Astrocyte of the spinal cord (primary cell): ENCODE data around the gene WDR5B.

Source experiments
- DNase-seq: peaks from one replicate; pipeline ENCODE4 v3.0.0; 2011; ENCODE audit warnings: low read depth, low spot score
- H3K4me3 ChIP-seq: 2 replicates; pipeline ENCODE4 v1.5.1; 2011; ENCODE audit warnings: low read depth, mild to moderate bottlenecking, low read length, moderate library complexity
- CTCF ChIP-seq: IDR thresholded peaks from 2 replicates; pipeline ENCODE4 v1.5.1; 2012; ENCODE audit warnings: low read depth, mild to moderate bottlenecking, low read length, inconsistent platforms
- in situ Hi-C: cut with HindIII; loops from 2 replicates; pipeline ENCODE4 v1.10.0; 2017; ENCODE audit warnings: low sequenced_read_pairs

Gene WDR5B

GRCh38 chr3:122391681-122392446, 24.0 kb downstream of the WDR5B start:
- no peak for TF ChIP-seq CTCF
- in situ Hi-C loops, result no loop called here
- no peak for DNase-seq
- no peak overlapping the region for H3K4me3 ChIP-seq

GRCh38 chr3:122390665-122391064, 25.2 kb downstream of the WDR5B start:
- no peak overlapping the region for H3K4me3 ChIP-seq
- no peak for TF ChIP-seq CTCF
- in situ Hi-C loops, result no loop called here
- no peak for DNase-seq

- DNase-seq, result no peak
- no peak overlapping the region for H3K4me3 ChIP-seq
- TF ChIP-seq CTCF, result no peak
- in situ Hi-C loops, result no loop called here
Observed at GRCh38 chr3:122389892-122390291, 26.0 kb downstream of the WDR5B start.

GRCh38 chr3:122389197-122389596, 26.7 kb downstream of the WDR5B start:
- no peak for TF ChIP-seq CTCF
- H3K4me3 ChIP-seq, result no peak overlapping the region
- no peak for DNase-seq
- in situ Hi-C loops, result no loop called here

- in situ Hi-C loops, result no loop called here
- DNase-seq, result no peak
- no peak for TF ChIP-seq CTCF
- no peak overlapping the region for H3K4me3 ChIP-seq
Observed at GRCh38 chr3:122387709-122388108, 28.2 kb downstream of the WDR5B start.

- peak; percentile 41 for TF ChIP-seq CTCF
- H3K4me3 ChIP-seq, result peak within 1 kb of the TSS; percentile 93
- in situ Hi-C loops, result no loop called here
- DNase-seq, result peak; percentile 89
Observed at GRCh38 chr3:122383771-122384697, 31.8 kb downstream of the WDR5B start, which contains the start of gene FAM162A. Gene FAM162A (plus strand): TSS chr3:122384182. CDS start chr3:122384266, 84 bp downstream.
